Activated B cell treated with CpG ODN at 0.5 μM for 24 hours (primary cell): ENCODE data around the gene ZNF385C. TPM values are rescaled to one million over a fixed set of nuclear protein-coding genes. Genes with fewer than 3 reads are reported as not detected.

Experiments
- ATAC-seq: fragments of 200-7000 bp; cut with Tn5 transposase; one replicate; pipeline ENCODE4 v1.10.0; 2021; ENCODE audit warnings: low read depth, mild to moderate bottlenecking, moderate library complexity
- CTCF ChIA-PET: fragments of 350-600 bp; sonication (Branson Sonifier 250); formaldehyde crosslinking; loops from one replicate; lab custom pipeline; 2021; ENCODE audit warnings: antibody characterized with exemption; lab: Charles Lee
- POLR2A ChIA-PET: fragments of 350-600 bp; sonication (Branson Sonifier 250); formaldehyde crosslinking; loops from one replicate; lab custom pipeline; 2021; ENCODE audit warnings: antibody characterized with exemption; lab: Charles Lee
- DNase-seq: peaks from one replicate; pipeline ENCODE4 v3.0.0; 2022
- H3K27ac Mint-ChIP-seq: one replicate; pipeline ENCODE4 v1.8.0; 2020; ENCODE audit warnings: mixed read lengths
- H3K27me3 Mint-ChIP-seq: one replicate; pipeline ENCODE4 v1.8.0; 2021; ENCODE audit warnings: mixed read lengths
- H3K36me3 Mint-ChIP-seq: one replicate; pipeline ENCODE4 v1.8.0; 2021; ENCODE audit warnings: low read depth, mixed read lengths
- H3K4me1 Mint-ChIP-seq: one replicate; pipeline ENCODE4 v1.8.0; 2021; ENCODE audit warnings: mixed read lengths
- H3K4me3 Mint-ChIP-seq: one replicate; pipeline ENCODE4 v1.8.0; 2020; ENCODE audit warnings: mild to moderate bottlenecking, mixed read lengths
- H3K9me3 Mint-ChIP-seq: one replicate; pipeline ENCODE4 v1.8.0; 2020; ENCODE audit warnings: mixed read lengths
- intact Hi-C: fragments of 100-400 bp; cut with micrococcal nuclease; formaldehyde crosslinking; loops from one replicate; pipeline ENCODE4 v1.15.1; 2024
- total RNA-seq: library from RNA; stranded (reverse); gene quantifications from 2 replicates; pipeline ENCODE4 v1.2.3, GENCODE V29; 2022
- TF ChIP-seq, protein P1 (sequence below): fragments of 200-600 bp; IDR thresholded peaks from one replicate; pipeline ENCODE4 v1.8.0; 2022; ENCODE audit warnings: antibody characterized with exemption, mild to moderate bottlenecking

ZNF385C gene
- total RNA-seq, 1 donor from 2014 or later: 16.7 TPM

DNA sequence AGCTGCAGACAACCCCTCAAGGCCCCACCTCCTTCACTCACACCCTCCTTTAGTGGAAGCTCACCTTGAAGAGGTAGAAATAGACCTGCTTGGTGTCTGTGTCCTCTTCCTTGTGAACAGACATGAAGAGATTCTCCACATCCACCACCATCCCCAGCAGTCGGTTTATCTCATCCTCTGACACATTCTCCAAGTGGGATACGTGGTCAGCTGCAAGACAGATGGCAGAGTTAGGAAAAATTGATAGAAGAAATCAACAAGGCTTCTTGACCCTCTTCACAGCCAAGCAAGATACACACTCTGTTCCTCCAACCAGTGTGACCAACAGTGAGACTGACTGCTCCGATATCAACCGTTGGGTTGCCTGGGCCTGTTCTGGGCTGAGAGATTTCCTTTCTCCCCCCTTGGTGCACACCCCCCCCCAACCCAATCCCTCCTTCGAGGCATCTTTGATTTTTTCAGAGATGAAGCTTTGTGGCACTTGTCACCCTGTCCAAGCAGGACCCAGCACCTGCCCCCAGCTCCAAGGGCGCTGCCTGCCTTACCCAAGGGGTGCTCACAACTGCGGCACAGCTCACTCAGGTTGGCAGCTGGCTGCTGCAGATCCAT, 22.0 kb upstream of the ZNF385C start:
- intact Hi-C loops: loop anchor here (2.0 kb wide), 1 partner anchor 201 kb away; the partner anchor contains the start of gene ACLY
- H3K9me3 Mint-ChIP-seq: no peaks in the 10 kb centered on the region
- ATAC-seq (no peak), DNase-seq (no peak)
- no peaks in the 10 kb centered on the region for H3K27me3 Mint-ChIP-seq
- no peak overlapping the region for H3K27ac Mint-ChIP-seq
- peaks cover 40% of the 10 kb centered on the region for H3K4me1 Mint-ChIP-seq
- ChIA-PET POLR2A (interaction anchor here (0.6 to 2.2 kb wide), 13 partner anchors 9 to 202 kb away, joined by 3 to 26 read pairs (median 4); partner anchors contain the start of genes ACLY, CNP, DHX58 and DNAJC7), CTCF (interaction anchor here (0.7 to 10.2 kb wide), 7 partner anchors 10 to 157 kb away, joined by 3 to 110 read pairs (median 4); partner anchors contain the start of genes CNP, DNAJC7, KCNH4 and NKIRAS2)
- peak overlapping the region; percentile 71 for H3K4me3 Mint-ChIP-seq
- TF ChIP-seq, protein P1, sequence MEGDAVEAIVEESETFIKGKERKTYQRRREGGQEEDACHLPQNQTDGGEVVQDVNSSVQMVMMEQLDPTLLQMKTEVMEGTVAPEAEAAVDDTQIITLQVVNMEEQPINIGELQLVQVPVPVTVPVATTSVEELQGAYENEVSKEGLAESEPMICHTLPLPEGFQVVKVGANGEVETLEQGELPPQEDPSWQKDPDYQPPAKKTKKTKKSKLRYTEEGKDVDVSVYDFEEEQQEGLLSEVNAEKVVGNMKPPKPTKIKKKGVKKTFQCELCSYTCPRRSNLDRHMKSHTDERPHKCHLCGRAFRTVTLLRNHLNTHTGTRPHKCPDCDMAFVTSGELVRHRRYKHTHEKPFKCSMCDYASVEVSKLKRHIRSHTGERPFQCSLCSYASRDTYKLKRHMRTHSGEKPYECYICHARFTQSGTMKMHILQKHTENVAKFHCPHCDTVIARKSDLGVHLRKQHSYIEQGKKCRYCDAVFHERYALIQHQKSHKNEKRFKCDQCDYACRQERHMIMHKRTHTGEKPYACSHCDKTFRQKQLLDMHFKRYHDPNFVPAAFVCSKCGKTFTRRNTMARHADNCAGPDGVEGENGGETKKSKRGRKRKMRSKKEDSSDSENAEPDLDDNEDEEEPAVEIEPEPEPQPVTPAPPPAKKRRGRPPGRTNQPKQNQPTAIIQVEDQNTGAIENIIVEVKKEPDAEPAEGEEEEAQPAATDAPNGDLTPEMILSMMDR: no peak
- H3K36me3 Mint-ChIP-seq: peaks cover 33% of the 10 kb centered on the region

DNA sequence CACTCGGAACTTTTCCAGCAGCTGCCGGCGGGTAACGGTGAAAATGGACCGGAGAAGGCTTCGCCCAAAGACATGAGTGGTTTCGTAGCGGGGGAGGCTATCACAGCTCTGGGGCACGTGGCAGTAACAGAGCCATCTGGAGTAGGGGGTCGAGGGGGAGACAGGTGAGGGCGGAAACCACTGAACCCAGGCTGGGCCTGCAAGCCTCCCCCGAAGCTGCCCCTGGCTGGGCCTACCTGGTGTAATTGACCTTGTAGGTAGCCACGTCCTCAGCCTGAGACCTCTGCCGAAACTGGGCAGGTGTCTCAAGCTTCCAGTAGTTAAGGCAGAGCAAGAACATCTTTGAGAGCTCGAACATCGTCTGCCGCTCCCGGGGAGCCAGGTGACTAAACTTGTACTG, 21.0 kb upstream of the ZNF385C start:
- Mint-ChIP-seq H3K27ac (no peak overlapping the region), H3K4me3 (no peak overlapping the region), H3K9me3 (no peaks in the 10 kb centered on the region), H3K27me3 (no peaks in the 10 kb centered on the region), H3K36me3 (peaks cover 31% of the 10 kb centered on the region), H3K4me1 (peaks cover 45% of the 10 kb centered on the region)
- ChIA-PET POLR2A (interaction anchor here (1.3 kb wide), 1 partner anchor 74 kb away, joined by 6 read pairs; no protein-coding TSS in a partner anchor), CTCF (interaction anchor here (0.9 to 10.2 kb wide), 6 partner anchors 9 to 156 kb away, joined by 3 to 110 read pairs (median 14); partner anchors contain the start of genes CNP, KCNH4 and NKIRAS2)
- ATAC-seq (no peak), DNase-seq (no peak)
- TF ChIP-seq, protein P1: no peak
- intact Hi-C loops: no loop called here

DNA sequence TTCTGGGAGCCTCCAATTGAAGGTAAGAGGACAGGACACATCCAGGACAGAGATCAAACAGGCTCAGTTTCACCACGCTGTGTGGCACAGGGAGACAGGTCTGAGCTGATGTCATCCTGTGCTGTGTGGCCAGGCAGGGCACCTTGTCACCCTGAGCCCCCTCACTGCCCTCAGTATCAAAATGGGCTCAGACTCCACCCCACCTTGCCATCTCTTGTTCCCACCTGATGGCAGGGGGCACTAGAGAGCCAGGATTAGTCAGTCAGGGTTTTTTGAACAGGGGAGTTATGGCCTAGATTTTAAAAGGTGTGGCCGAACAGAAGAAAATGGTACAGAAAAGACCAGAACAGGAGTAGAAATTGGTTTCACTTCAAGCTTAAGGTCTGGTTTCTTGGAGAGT, 20.3 kb upstream of the ZNF385C start:
- POLR2A ChIA-PET: interaction anchor here (1.1 to 1.3 kb wide), 2 partner anchors 63 to 75 kb away, joined by 5 to 6 read pairs; partner anchors contain the start of gene KCNH4
- no peak for ATAC-seq
- peaks cover 49% of the 10 kb centered on the region for H3K4me1 Mint-ChIP-seq

DNA sequence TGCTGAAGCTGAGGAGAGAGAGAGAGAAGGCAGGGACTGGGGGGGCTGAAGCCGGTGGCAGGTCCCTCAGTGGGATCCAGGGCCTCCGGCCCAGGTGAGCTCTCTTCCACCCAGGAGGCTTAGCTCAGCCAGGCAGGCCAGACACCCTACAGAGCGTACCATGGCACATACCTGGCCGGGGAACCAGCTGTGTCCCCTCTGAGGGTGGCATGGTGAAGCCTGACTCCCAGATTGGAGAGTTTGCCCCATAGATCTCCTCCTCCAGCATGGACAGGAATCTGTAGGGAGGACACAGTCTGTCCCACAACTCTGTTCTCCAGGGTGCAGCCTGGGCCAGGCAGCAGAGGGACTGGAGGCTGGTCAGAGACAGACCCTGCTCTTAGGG, 19.8 kb upstream of the ZNF385C start:
- no peaks in the 10 kb centered on the region for H3K9me3 Mint-ChIP-seq
- H3K27me3 Mint-ChIP-seq: no peaks in the 10 kb centered on the region
- TF ChIP-seq, protein P1: no peak
- peaks cover 35% of the 10 kb centered on the region for H3K36me3 Mint-ChIP-seq
- DNase-seq (no peak), ATAC-seq (no peak)
- intact Hi-C loops: no loop called here
- ChIA-PET POLR2A (interaction anchor here (1.1 to 1.4 kb wide), 2 partner anchors 63 to 101 kb away, joined by 4 to 5 read pairs; partner anchors contain the start of genes DNAJC7 and KCNH4), CTCF (interaction anchor here (1.0 to 10.2 kb wide), 7 partner anchors 51 to 155 kb away, joined by 3 to 110 read pairs (median 10); partner anchors contain the start of genes CNP, KCNH4 and NKIRAS2)
- no peak overlapping the region for H3K27ac Mint-ChIP-seq
- H3K4me1 Mint-ChIP-seq: peaks cover 50% of the 10 kb centered on the region
- H3K4me3 Mint-ChIP-seq: no peak overlapping the region

More for the DNA sequence above, 20.3 kb upstream of the ZNF385C start:
- intact Hi-C loops: no loop called here
- Mint-ChIP-seq H3K9me3 (no peaks in the 10 kb centered on the region), H3K27me3 (no peaks in the 10 kb centered on the region), H3K4me3 (peak overlapping the region; percentile 32), H3K27ac (no peak overlapping the region), H3K36me3 (peaks cover 34% of the 10 kb centered on the region)
- CTCF ChIA-PET: interaction anchor here (1.0 to 10.2 kb wide), 7 partner anchors 52 to 155 kb away, joined by 3 to 110 read pairs (median 10); partner anchors contain the start of genes CNP, KCNH4 and NKIRAS2
- no peak for DNase-seq
- TF ChIP-seq, protein P1: no peak
